GM10847 (cell line): ENCODE measurements around the gene FAT1.

Source experiments
- POLR2A ChIP-seq: IDR thresholded peaks from 2 replicates; pipeline ENCODE4 v1.6.1; 2011; ENCODE audit not compliant: insufficient read length; ENCODE audit errors: extremely low read depth

FAT1 gene

DNA sequence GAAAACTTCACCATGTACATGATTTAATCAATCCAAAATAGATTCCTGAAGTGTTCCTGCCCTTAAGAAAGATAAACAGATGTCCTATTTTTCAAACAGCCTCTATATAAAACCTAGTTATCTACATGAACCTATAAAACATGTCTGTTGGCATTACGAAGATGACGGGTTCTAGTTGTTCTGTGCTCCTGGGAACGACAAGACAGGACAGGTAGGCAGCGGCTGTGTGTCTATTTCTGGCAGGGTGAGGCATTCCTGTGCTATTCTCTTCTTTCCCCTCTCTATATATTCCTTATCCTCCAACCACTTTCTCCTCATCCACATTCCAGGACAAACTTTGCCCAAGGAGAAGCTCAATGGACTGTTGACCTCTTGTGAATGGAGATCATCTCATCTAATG is 6.1 kb downstream of the FAT1 start:
- TF ChIP-seq POLR2A, result no peak

DNA sequence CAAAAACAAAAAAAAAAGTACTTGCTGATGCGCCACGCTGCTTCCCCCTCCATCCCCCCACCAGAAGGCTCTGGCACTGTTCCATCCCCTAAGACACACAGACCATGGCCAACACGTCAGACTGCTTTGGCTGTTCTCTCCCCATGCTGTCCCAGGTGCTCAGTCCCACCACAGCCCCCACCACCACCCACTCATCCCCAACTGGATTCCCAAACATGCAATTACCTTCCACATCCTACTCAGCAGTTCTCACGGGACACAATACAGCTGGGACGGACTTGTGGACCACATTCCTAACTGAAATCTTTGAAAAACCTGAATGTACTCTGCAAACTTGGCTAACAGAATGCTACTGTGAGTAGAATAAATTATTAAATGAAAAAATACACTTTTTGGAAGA is 8.6 kb downstream of the FAT1 start:
- no peak for TF ChIP-seq POLR2A

DNA sequence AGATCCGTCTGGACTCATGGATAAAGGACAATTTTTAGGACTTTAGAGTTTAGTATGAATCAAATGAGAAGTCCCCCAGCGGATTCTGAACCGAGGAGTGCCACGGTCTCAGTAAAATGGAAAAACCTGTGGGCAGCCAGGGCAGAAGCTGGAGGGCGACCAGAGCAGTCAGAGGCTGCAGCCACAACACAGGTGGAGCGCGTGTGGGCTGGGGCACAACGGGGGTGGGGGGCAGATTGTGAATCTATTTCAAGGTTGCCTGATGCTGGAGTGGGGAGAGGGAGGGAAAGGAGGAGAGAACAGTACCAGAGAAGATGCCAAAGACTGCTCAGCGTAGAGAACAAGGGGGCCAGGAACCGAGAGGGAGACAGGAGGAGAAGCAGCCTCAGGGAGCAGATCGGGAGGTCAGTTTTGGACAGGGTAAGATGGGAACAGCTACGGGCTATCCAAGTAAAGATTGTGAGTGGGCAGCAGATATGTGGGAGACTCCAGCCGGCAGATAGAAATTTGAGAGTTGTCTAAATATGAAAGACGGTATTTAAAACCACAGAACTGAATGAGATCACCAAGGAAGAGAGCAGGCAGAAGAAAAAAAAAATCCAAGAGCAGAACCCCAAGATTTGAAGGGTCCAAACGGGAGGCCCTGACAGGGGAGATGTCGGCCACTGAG is 9.5 kb downstream of the FAT1 start:
- TF ChIP-seq POLR2A, result no peak

DNA sequence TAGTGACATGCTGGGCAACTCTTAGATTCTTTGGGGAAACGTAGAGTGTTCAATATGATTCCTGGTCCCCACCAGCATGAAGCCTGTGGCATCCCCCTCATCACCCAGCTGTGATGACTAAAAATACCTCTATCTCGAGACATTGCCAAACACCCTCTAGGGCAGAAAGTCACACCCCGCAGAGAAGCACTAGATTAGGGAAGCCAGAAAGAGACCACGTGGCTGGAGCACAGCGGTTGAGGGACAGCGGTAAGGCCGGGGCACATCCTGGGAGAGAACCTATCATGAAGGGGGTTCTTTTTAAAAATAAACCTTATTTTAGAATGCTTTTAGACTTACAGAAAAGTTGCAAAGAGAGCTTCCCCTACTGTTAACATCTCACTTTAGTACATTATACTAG is 11.0 kb downstream of the FAT1 start:
- no peak for TF ChIP-seq POLR2A

DNA sequence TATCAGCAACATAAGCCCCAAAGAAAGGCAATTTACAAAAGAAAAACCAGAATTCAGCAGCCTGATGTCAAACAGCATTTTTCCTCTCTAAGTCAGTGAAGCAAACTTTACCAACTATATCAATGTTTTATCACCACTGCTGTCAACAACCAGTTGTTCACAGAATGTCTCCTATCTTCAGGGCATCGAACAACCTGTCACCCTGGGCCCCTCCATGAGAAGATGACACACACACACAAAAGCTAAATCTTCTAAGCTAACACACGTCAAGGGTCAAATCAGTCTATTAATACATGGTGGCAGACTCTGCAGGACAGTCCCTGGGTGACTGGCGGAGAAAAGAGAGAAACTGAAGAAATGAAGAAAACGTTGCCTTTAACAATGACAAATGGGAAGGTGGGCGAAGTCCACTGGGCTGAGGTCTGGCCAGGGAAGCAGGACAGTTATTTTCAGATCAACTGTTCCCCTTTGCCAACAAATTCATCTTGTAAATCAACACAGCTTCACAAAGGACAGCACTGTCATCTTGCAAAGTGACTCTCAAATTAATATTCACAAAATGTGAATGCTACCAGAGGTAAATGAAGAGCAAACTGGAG is 13.0 kb downstream of the FAT1 start:
- TF ChIP-seq POLR2A, result no peak

DNA sequence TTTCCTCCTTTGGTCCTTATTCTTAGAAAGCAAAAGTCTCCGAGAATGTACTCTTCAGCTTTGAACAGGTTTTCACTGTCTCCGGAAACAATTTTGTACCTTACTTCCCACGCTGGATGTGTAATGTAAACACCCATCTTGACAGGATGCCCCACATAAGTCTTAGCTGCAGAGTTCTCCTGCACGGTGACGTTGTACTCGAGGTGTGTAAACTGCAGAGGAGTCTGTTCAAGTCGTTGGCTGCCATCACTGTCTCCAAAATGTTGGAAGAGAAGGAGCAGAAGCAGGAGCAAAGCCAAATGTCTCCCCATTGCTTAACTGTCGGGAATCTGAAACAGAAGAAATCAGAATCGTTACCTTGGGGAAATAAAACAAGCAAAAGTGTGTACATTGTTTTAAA is 14.1 kb downstream of the FAT1 start:
- no peak for TF ChIP-seq POLR2A

DNA sequence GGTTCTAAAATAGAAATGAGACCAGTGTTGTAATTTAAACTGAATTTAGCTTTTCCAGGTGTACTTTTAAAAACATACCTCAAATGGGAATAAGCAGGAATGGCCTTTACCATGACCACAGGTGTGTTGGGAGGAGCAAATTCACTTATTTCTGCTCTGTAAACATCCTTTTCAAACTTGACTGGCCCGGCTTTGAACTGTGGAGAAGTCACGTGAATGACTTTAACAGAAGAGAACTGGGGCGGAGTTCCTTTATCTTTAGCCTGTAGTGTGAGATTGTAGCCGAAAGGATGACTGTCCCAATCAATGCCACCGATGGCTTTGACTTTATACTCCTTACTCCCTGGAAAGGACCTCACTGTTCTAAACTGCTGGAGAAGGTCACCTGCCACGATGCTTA is 15.1 kb downstream of the FAT1 start:
- no peak for TF ChIP-seq POLR2A

DNA sequence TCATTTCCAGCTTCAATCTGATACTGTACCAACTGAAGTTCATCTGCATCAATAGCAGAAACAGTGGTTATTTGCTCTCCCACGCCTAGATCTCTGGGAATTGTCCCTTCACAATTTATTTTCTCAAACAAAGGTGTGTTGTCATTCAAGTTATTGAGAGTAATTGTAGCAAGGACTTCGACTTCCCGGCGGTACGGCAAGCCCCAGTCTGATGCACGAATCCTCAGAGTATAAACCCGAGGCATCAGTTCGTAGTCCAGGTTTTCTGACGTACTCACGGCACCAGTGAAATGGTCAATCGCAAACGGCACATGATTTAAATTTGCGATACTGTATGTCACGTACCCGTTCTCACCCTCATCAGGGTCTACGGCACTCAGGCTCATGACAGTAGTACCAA is 15.7 kb downstream of the FAT1 start:
- no peak for TF ChIP-seq POLR2A

DNA sequence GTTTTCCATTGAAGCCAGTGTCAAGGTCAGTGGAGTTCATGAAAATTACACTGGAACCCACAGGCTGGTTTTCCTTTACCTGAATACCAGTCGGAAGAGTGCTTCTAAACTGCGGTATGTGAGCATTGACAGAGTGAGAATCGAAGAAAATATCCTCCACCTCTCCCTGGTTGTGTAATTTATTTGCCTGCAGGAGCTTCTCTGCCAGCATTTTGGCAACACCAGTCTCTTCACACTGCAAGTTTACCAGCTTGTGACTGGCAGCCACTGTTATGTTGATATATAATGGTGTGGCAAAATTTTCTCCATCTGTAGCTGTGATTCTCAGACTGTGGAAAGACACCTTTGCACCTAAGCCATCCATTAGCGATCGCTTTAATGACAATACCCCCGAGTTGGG is 16.1 kb downstream of the FAT1 start:
- TF ChIP-seq POLR2A, result no peak

DNA sequence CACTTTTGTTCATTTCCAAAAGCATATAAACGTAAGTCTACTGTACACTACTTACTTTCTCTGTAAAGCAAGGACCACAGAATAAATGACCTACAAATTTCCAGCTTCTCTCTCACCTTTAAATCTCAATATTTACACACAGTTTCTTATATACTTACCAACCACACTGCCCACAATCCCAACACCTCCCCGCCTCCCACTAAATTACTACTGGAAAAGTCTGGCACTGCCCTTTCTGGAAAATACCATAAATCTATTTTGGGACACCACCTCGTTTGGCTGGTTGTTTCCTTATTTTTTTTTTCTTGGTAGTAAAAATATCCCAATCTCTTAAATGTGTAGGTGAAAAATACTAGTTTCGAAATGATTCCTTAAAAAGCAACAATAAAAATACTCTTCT is 19.6 kb downstream of the FAT1 start:
- TF ChIP-seq POLR2A, result no peak

DNA sequence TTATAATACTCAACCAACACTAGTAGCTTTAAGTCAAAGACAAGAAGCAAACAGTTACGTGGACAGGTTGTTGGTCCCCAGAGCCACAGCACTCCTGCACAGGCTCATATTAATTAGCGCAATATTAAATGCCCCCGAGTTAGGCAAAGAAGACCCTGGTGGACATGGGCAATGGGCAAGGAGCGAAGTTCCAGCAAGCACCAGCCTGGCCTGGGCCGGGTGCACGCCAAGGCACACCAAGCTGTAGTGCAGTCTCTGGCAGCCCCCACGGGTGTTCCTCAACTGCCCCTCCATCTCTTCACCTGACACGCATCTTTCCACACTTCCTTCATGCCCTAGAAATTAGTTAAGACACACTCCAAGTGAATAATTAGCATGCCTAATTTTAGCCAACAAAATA is 20.1 kb downstream of the FAT1 start:
- no peak for TF ChIP-seq POLR2A

DNA sequence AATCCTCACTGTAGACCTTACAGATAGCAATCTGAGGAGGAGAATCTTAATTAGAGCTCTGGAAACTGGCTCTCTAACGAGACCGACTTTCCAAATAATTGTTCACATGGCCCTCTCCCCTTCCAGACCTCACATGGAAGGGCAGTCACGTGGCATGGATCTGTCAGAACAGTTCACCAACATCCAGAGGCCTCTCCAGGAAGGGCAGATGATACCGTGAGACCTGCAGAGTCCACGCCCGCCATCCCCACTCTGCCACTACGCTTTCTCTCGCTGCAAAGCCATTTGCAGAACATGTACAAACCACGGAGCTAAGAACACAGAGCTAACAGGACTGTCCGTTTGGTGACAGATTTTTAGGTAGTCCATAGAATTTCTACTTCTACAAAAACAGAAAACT is 20.7 kb downstream of the FAT1 start:
- no peak for TF ChIP-seq POLR2A

DNA sequence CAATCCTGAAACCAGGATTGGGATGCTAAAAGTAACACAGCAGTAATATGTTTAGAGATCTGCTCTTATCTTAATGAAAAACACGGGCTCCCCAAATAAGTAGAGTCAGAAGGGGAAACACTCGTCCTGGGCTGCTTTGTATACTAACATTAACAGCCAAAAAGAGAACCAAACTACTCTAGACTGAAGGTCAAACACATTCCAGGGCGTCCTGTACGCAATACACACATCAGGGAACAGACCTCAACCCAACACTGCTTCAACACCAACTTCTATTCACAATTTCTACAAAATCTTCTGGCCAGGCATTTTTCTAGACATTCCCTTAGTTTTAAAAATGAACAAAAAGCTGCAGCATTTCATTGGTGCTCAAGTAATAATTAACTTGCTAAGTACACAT is 21.4 kb downstream of the FAT1 start:
- no peak for TF ChIP-seq POLR2A

DNA sequence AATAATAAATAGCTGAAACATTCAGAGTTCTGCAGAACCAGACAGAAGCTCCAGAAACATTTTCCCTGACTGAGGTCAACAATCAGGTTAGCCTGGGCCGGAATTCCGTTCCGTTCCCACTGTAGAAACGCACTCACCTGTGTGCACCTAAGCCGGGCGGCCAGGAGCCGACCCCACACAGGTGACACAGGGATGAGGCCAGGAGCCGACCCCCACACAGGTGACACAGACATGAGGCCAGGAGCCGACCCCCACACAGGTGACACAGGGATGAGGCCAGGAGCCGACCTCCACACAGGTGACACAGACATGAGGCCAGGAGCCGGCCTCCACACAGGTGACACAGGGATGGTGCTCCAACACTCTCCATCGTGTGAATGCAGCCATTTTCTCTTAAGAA is 21.9 kb downstream of the FAT1 start:
- TF ChIP-seq POLR2A, result no peak

DNA sequence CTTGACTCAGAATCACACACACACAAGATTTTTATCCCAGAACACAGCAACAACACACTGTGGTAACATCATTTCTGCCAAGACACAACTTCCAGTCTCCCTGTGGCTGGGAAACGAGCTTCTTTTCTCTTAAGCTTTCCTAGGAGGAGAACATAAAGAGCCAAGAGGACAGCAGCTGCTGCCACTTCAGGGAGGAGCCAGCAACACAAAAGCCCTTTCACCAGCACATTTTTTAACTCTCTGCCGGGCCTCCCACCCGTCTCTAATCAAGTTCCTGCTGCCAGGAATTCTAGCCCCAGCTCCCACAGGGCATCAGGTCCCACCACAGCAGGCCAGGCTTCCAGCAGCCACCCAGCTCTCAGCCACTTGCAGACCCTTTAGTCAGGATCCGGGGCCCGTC is 22.4 kb downstream of the FAT1 start:
- no peak for TF ChIP-seq POLR2A

DNA sequence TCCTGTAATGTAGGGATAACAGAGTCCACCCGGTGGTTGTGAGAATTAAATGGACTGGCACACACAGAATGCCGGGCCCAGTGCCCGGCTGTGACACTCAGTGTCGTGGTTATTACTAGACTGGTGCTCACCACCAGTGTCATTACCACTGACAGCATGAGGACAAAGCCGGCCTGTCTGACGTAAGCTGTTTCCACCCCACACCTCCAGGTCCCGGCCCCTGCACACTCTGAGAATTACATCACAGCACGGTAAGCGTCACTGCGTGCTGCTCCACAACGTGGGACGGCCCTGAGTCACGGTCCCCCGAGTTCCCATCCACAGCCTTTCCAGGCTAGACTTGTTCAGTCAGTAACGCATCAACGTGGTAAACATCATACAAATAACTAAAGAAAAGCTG is 22.9 kb downstream of the FAT1 start:
- no peak for TF ChIP-seq POLR2A

DNA sequence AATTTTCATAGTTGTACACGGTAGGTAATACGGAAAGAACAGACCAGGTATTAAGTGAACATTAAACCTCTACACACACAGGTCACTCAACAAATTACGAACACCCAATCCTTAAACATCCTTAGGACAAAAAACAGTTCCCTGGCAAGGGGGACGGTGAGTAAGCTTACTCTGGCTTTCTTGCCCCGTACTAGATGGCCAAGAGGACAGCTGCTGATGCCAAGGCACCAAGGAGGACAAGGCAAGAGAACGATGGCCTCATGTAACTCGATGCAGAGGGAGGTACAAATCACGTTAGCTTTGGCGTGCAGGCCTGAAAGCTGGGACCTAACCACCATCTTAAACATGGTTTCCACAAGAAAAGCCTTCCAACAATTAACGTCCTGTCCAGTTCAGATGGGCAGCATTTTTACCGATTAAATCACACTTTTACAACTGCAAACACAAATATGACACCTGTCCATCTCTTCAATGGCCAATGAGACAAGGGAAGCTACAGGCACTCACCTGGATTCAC is 23.7 kb downstream of the FAT1 start:
- no peak for TF ChIP-seq POLR2A

DNA sequence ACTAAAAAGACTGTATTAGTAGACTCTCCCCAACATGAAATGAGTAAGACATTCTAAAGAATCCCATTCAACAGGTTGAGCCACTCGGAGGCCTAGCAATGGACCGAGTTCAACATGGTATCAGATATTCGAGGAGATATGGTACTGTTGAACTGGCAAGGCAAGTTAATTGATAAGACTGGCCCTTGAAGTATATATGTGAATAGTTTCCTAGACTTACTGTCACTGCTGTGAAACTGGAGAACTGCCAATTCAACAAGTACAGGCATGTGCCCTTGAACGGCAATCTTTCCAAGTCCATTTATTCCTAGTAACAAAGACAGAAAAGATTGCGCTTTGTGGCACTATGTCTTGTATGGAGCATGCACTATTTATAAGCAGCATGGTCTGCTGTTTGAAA is 24.4 kb downstream of the FAT1 start:
- no peak for TF ChIP-seq POLR2A

DNA sequence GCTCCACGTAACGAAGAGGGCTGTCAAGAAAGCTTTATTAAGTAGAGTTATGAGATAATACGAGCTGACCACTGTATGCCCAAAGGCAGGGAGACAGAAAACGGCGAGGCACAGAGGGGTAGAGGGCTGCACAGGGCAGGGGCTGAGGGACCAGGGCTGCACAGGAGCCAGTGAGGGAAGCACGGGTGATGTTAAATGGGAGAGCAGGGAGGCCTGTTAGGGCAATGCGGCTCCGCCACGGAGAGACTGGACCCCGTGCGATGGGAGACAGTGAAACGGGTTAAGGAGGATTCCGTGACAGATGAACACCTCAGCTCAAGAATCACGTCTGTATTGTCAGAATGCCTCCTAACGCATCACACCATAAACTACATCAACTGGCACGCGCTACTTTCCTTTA is 25.1 kb downstream of the FAT1 start:
- TF ChIP-seq POLR2A, result no peak
